HK-2 (cell line): ENCODE data around the gene MCL1.
"Not testable (repeated sequence)": the region's sequence is repeated elsewhere in the genome, so short reads cannot be mapped to it uniquely, and the experiment has no call there.

Source experiments
- DNase-seq: peaks from one replicate; pipeline ENCODE4 v3.0.0-alpha.2; 2018; ENCODE audit not compliant: unreplicated experiment

MCL1 gene

GRCh38 chr1:150602372-150602771, 23.0 kb upstream of the MCL1 start:
- DNase-seq, result not testable (repeated sequence)

GRCh38 chr1:150601540-150601939, 22.1 kb upstream of the MCL1 start:
- DNase-seq, result no peak

GRCh38 chr1:150598346-150598745, 18.9 kb upstream of the MCL1 start:
- DNase-seq, result not testable (repeated sequence)

GRCh38 chr1:150596976-150597375, 17.6 kb upstream of the MCL1 start:
- no peak for DNase-seq

GRCh38 chr1:150596095-150596892, 16.9 kb upstream of the MCL1 start:
- no peak for DNase-seq

- DNase-seq, result no peak
Observed at GRCh38 chr1:150582371-150582770, 3.0 kb upstream of the MCL1 start.

- DNase-seq, result not testable (repeated sequence)
Observed at GRCh38 chr1:150581962-150582361, 2.6 kb upstream of the MCL1 start.

GRCh38 chr1:150581437-150581836, 2.0 kb upstream of the MCL1 start:
- not testable (repeated sequence) for DNase-seq

GRCh38 chr1:150580966-150581365, 1.6 kb upstream of the MCL1 start:
- DNase-seq, result not testable (repeated sequence)

GRCh38 chr1:150579945-150580642, 684 bp upstream of the MCL1 start:
- DNase-seq, result no peak

- peak; percentile 67 for DNase-seq
Observed at GRCh38 chr1:150578272-150579109, 919 bp downstream of the MCL1 start.

- no peak for DNase-seq
Observed at GRCh38 chr1:150577557-150578271, 1.7 kb downstream of the MCL1 start.

- DNase-seq, result no peak
Observed at GRCh38 chr1:150576794-150577556, 2.4 kb downstream of the MCL1 start.

- no peak for DNase-seq
Observed at GRCh38 chr1:150576367-150576711, 3.1 kb downstream of the MCL1 start.

GRCh38 chr1:150575518-150576366, 3.7 kb downstream of the MCL1 start:
- no peak for DNase-seq

- DNase-seq, result no peak
Observed at GRCh38 chr1:150575072-150575489, 4.3 kb downstream of the MCL1 start.

GRCh38 chr1:150574260-150575071, 4.9 kb downstream of the MCL1 start:
- no peak for DNase-seq

- not testable (repeated sequence) for DNase-seq
Observed at GRCh38 chr1:150573648-150574071, 5.8 kb downstream of the MCL1 start.
